ENCODE results near the gene KDR.

KDR gene

GRCh38 chr4:55032788-55033187, 92.6 kb downstream of the KDR start:
- FAIRE-seq = no peak
- no peak for DNase-seq (ENCODE audit: extremely low spot score, insufficient read length, low read depth)

GRCh38 chr4:55032179-55032578, 93.2 kb downstream of the KDR start:
- FAIRE-seq (no peak), DNase-seq (ENCODE audit: extremely low spot score, insufficient read length, low read depth) (no peak)

- no peak for DNase-seq (ENCODE audit: extremely low spot score, insufficient read length, low read depth)
Observed at GRCh38 chr4:55031158-55031557, 94.2 kb downstream of the KDR start.

GRCh38 chr4:55030589-55030988, 94.8 kb downstream of the KDR start:
- no peak for DNase-seq (ENCODE audit: extremely low spot score, insufficient read length, low read depth)
- FAIRE-seq = no peak

More at GRCh38 chr4:55031158-55031557, 94.2 kb downstream of the KDR start:
- no peak for FAIRE-seq

GRCh38 chr4:55029821-55030503, 95.4 kb downstream of the KDR start:
- DNase-seq (ENCODE audit: extremely low spot score, insufficient read length, low read depth) (no peak), FAIRE-seq (no peak)

- DNase-seq (ENCODE audit: extremely low spot score, insufficient read length, low read depth) (no peak), FAIRE-seq (no peak)
Observed at GRCh38 chr4:55029321-55029720, 96.1 kb downstream of the KDR start.
